Dendritic cell treated with granulocyte-macrophage colony-stimulating factor and Interleukin-4, amounts not matched to agents 40 ng/mL and 50 ng/mL, for 4 days (primary cell): Measurements from ENCODE around the gene EBLN2.

Experiments
- H3K27ac Mint-ChIP-seq: one replicate; pipeline ENCODE4 v1.8.0; 2022; ENCODE audit warnings: mild to moderate bottlenecking, mixed read lengths
- H3K27me3 Mint-ChIP-seq: one replicate; pipeline ENCODE4 v1.8.0; 2022; ENCODE audit warnings: mild to moderate bottlenecking, mixed read lengths
- H3K36me3 Mint-ChIP-seq: one replicate; pipeline ENCODE4 v1.8.0; 2022; ENCODE audit warnings: low read depth, mixed read lengths
- H3K4me1 Mint-ChIP-seq: one replicate; pipeline ENCODE4 v1.8.0; 2022; ENCODE audit warnings: low read depth, mixed read lengths
- H3K4me3 Mint-ChIP-seq: one replicate; pipeline ENCODE4 v1.8.0; 2022; ENCODE audit warnings: mild to moderate bottlenecking, moderate library complexity, mixed read lengths
- H3K9me3 Mint-ChIP-seq: one replicate; pipeline ENCODE4 v1.8.0; 2022; ENCODE audit warnings: mixed read lengths
- intact Hi-C: fragments of 100-400 bp; cut with micrococcal nuclease; formaldehyde crosslinking; loops from one replicate; pipeline ENCODE4 v1.15.0; 2022

Gene EBLN2

GRCh38 chr3:73100741-73101559 is 39.5 kb downstream of the EBLN2 start:
- no peaks in the 10 kb centered on the region for H3K36me3 Mint-ChIP-seq
- intact Hi-C loops = no loop called here

DNA sequence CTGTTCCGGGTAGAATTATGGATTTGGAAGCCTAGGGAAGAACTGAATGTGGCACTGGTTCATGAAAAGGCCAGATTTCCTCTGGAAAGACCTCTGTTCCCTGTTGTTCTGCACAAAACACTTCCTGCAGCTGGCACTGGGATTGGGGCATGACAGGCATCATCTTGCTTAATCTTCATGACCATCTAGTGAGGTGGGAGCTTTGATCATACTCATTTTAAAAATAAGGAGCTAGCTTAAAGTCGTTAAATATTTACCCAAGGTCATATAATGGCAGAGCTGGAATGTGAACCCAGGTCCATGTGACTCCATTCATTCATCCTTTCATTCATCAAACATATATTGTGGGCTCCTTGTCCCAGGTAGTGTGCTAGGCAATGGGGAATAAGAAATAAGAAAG is 40.4 kb downstream of the EBLN2 start:
- no peak overlapping the region for H3K27ac Mint-ChIP-seq
- intact Hi-C loops = no loop called here
- H3K36me3 Mint-ChIP-seq = no peaks in the 10 kb centered on the region
- H3K27me3 Mint-ChIP-seq = no peaks in the 10 kb centered on the region
- H3K4me1 Mint-ChIP-seq = no peaks in the 10 kb centered on the region
- H3K4me3 Mint-ChIP-seq = no peak overlapping the region
- no peaks in the 10 kb centered on the region for H3K9me3 Mint-ChIP-seq

More at GRCh38 chr3:73100741-73101559, 39.5 kb downstream of the EBLN2 start:
- Mint-ChIP-seq H3K4me3 (no peak overlapping the region), H3K9me3 (no peaks in the 10 kb centered on the region), H3K27me3 (no peaks in the 10 kb centered on the region), H3K27ac (no peak overlapping the region), H3K4me1 (no peaks in the 10 kb centered on the region)

- H3K36me3 Mint-ChIP-seq = no peaks in the 10 kb centered on the region
- no peak overlapping the region for H3K4me3 Mint-ChIP-seq
- intact Hi-C loops = no loop called here
- H3K27me3 Mint-ChIP-seq = no peaks in the 10 kb centered on the region
- H3K4me1 Mint-ChIP-seq = no peaks in the 10 kb centered on the region
- no peaks in the 10 kb centered on the region for H3K9me3 Mint-ChIP-seq
- no peak overlapping the region for H3K27ac Mint-ChIP-seq
Measured at GRCh38 chr3:73107215-73107614, 45.8 kb downstream of the EBLN2 start.

- no peaks in the 10 kb centered on the region for H3K36me3 Mint-ChIP-seq
- no peak overlapping the region for H3K27ac Mint-ChIP-seq
- no peaks in the 10 kb centered on the region for H3K27me3 Mint-ChIP-seq
- intact Hi-C loops = no loop called here
- H3K4me1 Mint-ChIP-seq = no peaks in the 10 kb centered on the region
- H3K9me3 Mint-ChIP-seq = no peaks in the 10 kb centered on the region
- H3K4me3 Mint-ChIP-seq = no peak overlapping the region
Measured at GRCh38 chr3:73107676-73108187, 46.3 kb downstream of the EBLN2 start.

- H3K4me3 Mint-ChIP-seq = no peak overlapping the region
- H3K9me3 Mint-ChIP-seq = no peaks in the 10 kb centered on the region
- H3K27ac Mint-ChIP-seq = no peak overlapping the region
- no peaks in the 10 kb centered on the region for H3K4me1 Mint-ChIP-seq
- H3K36me3 Mint-ChIP-seq = no peaks in the 10 kb centered on the region
- no peaks in the 10 kb centered on the region for H3K27me3 Mint-ChIP-seq
- intact Hi-C loops = no loop called here
Measured at GRCh38 chr3:73108750-73109149, 47.3 kb downstream of the EBLN2 start.

GRCh38 chr3:73110530-73110929 is 49.1 kb downstream of the EBLN2 start:
- intact Hi-C loops = no loop called here
- H3K27me3 Mint-ChIP-seq = no peaks in the 10 kb centered on the region
- H3K9me3 Mint-ChIP-seq = no peaks in the 10 kb centered on the region
- H3K4me1 Mint-ChIP-seq = no peaks in the 10 kb centered on the region
- no peaks in the 10 kb centered on the region for H3K36me3 Mint-ChIP-seq
- H3K27ac Mint-ChIP-seq = no peak overlapping the region
- no peak overlapping the region for H3K4me3 Mint-ChIP-seq
